ENCODE results near the gene MPV17L2.
"Not testable (repeated sequence)": the region's sequence is repeated elsewhere in the genome, so short reads cannot be mapped to it uniquely, and the experiment has no call there.

Gene MPV17L2

GRCh38 chr19:18192673-18193387 is at the start of gene MPV17L2:
Gene MPV17L2 (plus strand): TSS chr19:18193218. CDS start chr19:18193282, 64 bp downstream.
- peak; percentile 100 for DNase-seq

- no peak for DNase-seq
Measured at GRCh38 chr19:18143902-18144301, 49.1 kb upstream of the MPV17L2 start.

- no peak for DNase-seq
Measured at GRCh38 chr19:18144361-18144760, 48.7 kb upstream of the MPV17L2 start.

GRCh38 chr19:18144906-18145305 is 48.1 kb upstream of the MPV17L2 start:
- no peak for DNase-seq

- DNase-seq = no peak
Measured at GRCh38 chr19:18145391-18145999, 47.5 kb upstream of the MPV17L2 start.

GRCh38 chr19:18147396-18147795 is 45.6 kb upstream of the MPV17L2 start:
- no peak for DNase-seq

- no peak for DNase-seq
Measured at GRCh38 chr19:18149596-18149975, 43.4 kb upstream of the MPV17L2 start.

- no peak for DNase-seq
Measured at GRCh38 chr19:18150776-18151624, 42.0 kb upstream of the MPV17L2 start.

GRCh38 chr19:18152442-18152816 is 40.6 kb upstream of the MPV17L2 start:
- DNase-seq = peak; percentile 98

GRCh38 chr19:18152817-18153555 is 40.0 kb upstream of the MPV17L2 start, which contains the start of gene PIK3R2:
Gene PIK3R2 (plus strand): TSS chr19:18153163. CDS start chr19:18155880, 2,717 bp downstream.
- DNase-seq = peak; percentile 99

GRCh38 chr19:18153556-18154134 is 39.4 kb upstream of the MPV17L2 start:
- DNase-seq = no peak

GRCh38 chr19:18155095-18156087 is 37.6 kb upstream of the MPV17L2 start:
- no peak for DNase-seq

- no peak for DNase-seq
Measured at GRCh38 chr19:18156268-18156667, 36.8 kb upstream of the MPV17L2 start.

GRCh38 chr19:18156841-18157464 is 36.1 kb upstream of the MPV17L2 start:
- DNase-seq = peak; percentile 72

GRCh38 chr19:18157465-18158063 is 35.5 kb upstream of the MPV17L2 start:
- DNase-seq = no peak

GRCh38 chr19:18158467-18158866 is 34.6 kb upstream of the MPV17L2 start:
- DNase-seq = no peak

GRCh38 chr19:18159059-18159616 is 33.9 kb upstream of the MPV17L2 start:
- not testable (repeated sequence) for DNase-seq

- DNase-seq = no peak
Measured at GRCh38 chr19:18159810-18160209, 33.2 kb upstream of the MPV17L2 start.

GRCh38 chr19:18160493-18160970 is 32.5 kb upstream of the MPV17L2 start:
- no peak for DNase-seq
